OCI-LY3 (cell line): ENCODE measurements around the gene CASK.

ENCODE experiments used
- EZH2phosphoT487 ChIP-seq: fragments of 200-600 bp; shearing (Covaris generic); IDR thresholded peaks from 2 replicates; pipeline ENCODE4 v1.6.1; 2018; ENCODE audit warnings: antibody characterized with exemption, mixed run types, low read depth
- TF ChIP-seq, protein P1 (sequence below): fragments of 200-600, 300-600 bp; sonication (generic); IDR thresholded peaks from 2 replicates; pipeline ENCODE4 v1.5.1; 2014; ENCODE audit warnings: antibody characterized with exemption, low read length, low read depth

DNA sequence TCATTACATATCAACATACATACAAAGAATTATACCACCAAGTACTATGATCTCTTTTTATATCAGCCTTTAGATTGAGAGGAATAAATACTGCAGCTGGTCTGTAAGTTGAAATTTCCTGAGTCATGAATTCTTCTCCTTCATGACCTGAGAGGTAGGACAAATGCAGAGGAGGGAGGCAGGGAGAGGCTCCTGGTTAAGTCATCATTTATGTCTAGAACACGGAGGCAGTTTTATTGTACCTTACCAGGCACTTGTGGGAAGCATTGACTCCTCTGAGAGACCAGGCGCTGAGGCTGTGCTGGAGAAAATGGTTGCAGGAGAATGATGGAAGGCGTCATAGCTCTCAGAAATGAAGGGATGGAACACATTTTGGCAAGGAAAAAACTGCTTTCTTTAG is 12.5 kb upstream of the CASK start:
- TF ChIP-seq, protein P1, sequence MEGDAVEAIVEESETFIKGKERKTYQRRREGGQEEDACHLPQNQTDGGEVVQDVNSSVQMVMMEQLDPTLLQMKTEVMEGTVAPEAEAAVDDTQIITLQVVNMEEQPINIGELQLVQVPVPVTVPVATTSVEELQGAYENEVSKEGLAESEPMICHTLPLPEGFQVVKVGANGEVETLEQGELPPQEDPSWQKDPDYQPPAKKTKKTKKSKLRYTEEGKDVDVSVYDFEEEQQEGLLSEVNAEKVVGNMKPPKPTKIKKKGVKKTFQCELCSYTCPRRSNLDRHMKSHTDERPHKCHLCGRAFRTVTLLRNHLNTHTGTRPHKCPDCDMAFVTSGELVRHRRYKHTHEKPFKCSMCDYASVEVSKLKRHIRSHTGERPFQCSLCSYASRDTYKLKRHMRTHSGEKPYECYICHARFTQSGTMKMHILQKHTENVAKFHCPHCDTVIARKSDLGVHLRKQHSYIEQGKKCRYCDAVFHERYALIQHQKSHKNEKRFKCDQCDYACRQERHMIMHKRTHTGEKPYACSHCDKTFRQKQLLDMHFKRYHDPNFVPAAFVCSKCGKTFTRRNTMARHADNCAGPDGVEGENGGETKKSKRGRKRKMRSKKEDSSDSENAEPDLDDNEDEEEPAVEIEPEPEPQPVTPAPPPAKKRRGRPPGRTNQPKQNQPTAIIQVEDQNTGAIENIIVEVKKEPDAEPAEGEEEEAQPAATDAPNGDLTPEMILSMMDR, result no peak
- no peak for TF ChIP-seq EZH2phosphoT487
